GM12801 (cell line): Measurements from ENCODE around the gene ADGRL2.

ENCODE experiments used
- TF ChIP-seq, protein P1 (sequence below): IDR thresholded peaks from one replicate; pipeline ENCODE4 v1.5.1; 2011; ENCODE audit warnings: control low read depth; ENCODE audit not compliant: insufficient read length; ENCODE audit errors: extremely low read depth

ADGRL2 gene

DNA sequence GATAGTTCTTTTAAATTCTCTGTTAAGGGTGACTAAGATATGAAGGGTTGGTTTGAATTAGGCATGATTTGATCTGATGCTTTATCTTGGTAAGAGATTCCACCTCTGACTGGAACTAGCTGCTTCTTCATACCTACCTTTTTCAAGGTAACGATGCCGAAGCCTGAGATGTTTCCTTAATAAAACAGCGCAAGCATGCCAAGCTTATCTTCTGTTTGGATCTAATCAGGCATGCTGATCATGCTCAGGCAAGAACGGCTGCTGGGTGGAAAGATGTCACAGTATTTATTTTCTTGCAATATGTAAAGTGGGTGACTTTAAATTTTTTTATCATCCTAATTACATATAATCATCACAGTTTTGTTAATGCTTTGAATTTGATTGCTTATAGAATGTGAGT is 148.7 kb downstream of the ADGRL2 start:
- TF ChIP-seq, protein P1, sequence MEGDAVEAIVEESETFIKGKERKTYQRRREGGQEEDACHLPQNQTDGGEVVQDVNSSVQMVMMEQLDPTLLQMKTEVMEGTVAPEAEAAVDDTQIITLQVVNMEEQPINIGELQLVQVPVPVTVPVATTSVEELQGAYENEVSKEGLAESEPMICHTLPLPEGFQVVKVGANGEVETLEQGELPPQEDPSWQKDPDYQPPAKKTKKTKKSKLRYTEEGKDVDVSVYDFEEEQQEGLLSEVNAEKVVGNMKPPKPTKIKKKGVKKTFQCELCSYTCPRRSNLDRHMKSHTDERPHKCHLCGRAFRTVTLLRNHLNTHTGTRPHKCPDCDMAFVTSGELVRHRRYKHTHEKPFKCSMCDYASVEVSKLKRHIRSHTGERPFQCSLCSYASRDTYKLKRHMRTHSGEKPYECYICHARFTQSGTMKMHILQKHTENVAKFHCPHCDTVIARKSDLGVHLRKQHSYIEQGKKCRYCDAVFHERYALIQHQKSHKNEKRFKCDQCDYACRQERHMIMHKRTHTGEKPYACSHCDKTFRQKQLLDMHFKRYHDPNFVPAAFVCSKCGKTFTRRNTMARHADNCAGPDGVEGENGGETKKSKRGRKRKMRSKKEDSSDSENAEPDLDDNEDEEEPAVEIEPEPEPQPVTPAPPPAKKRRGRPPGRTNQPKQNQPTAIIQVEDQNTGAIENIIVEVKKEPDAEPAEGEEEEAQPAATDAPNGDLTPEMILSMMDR = no peak

DNA sequence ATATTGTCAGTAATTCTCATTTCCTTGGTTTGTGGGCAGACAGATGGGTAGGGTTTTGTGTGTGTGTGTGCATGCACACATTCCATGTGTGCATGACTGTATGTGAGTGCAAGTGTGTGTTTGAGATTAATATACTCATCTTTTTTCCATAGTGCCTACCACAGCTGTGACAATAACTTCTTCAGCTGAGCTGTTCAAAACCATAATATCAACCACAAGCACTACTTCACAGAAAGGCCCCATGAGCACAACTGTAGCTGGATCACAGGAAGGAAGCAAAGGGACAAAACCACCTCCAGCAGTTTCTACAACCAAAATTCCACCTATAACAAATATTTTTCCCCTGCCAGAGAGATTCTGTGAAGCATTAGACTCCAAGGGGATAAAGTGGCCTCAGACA is 149.3 kb downstream of the ADGRL2 start:
- TF ChIP-seq, protein P1 = no peak

DNA sequence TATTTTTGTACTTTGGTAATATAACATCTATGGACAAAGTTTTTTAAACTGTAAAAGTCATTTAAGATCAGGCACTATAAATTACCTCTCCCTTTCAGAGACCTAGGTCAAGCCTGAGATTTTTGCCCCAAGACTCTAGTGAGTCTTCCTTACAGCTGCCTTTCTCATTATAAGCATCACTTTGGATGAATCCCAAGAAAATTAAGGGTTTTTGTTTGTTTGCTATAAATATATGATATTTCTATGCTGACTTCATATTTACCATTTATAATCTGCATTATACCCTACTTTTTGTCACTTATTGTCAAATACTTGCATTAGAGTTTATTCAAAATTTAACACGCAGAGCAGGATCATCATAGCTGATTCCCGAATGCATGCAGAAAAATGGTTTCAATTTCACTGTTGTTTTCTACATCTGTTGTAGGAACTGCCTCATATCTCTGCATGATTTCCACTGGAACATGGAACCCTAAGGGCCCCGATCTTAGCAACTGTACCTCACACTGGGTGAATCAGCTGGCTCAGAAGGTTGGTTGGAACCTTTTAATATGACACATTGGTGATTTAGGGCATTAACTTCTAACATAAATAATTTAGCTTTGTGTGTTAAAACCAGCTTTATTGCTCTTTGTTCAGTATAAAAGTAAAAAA is 150.0 kb downstream of the ADGRL2 start:
- TF ChIP-seq, protein P1 = no peak

DNA sequence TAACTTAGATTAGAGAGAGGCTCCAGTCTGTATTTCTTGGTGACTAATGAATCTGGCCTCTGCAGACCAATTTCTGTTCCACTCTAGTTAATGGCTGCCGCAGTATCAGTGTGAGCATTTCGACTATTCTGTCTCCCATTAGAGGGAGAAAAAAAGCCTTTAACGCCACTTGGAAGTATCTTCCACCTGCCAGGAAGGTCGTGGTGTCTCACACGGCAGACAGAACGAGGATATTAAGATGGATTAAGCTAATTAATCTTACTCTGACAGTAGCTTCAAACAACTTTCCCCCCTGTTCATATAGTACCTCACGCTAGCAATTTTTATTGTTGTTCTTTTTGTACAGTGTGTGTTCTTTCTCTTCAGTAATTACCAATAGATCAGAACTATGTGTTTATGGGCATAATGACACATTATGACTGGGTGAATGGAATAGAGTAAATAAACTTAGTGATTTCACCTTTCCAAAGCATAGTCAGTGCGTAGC is 153.8 kb downstream of the ADGRL2 start:
- TF ChIP-seq, protein P1 = no peak

DNA sequence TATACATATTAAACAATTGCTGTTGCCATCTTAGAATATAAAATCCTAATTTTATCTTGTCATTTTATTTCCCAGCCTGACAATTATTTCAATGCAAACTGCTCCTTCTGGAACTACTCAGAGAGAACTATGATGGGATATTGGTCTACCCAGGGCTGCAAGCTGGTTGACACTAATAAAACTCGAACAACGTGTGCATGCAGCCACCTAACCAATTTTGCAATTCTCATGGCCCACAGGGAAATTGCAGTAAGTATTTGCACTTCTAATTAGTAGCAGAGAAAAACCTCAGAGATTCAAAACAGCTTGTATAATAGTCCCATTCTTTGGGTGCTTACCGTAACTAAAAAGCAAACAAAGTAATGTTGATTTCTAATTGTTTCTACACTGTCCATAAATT is 167.2 kb downstream of the ADGRL2 start:
- TF ChIP-seq, protein P1 = no peak

DNA sequence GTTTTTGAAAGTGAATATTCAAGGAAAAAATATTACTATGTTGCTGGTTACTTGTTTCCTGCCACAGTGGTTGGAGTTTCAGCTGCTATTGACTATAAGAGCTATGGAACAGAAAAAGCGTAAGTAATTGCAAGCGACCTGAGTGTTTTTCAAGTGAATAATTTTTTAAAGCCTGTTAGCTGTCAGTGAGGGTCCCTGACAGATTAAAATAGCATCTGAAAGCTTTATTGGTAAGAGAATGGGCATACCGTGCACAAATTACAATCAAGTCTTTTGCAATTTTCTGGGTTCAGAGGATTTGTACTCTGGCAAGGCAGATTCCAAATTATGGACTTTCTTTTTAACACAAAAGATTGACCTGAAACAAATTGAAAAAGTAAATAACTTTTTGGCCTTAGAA is 169.7 kb downstream of the ADGRL2 start:
- TF ChIP-seq, protein P1 = no peak

DNA sequence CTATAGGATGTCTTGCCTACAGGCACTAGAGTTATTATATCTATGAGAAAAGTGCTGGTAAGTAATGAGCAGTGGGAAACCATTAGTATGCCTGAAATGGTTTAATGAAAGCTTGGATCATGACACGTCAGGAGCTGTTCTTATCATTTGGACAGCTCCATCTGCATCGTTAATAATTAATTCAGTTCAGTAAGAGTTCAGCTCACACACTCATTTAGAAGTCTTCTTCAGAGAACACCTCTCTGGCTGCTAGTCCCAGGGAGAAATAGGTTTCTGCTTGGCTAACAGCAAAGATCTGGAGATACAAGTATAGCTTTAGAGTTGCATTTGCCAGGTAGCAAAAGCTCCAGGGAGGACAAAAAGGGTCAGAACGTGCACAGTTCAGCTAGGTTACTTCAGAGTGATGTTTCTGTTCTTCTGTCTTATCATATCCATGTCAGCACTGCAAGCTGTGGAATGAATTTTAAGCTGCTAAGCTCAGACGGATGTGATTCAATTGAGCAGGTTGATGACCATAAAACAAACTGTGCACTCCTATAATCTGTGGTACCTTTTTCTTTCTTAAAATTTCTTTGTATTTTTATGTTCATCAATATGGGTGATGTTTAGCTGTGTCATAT is 173.6 kb downstream of the ADGRL2 start:
- TF ChIP-seq, protein P1 = no peak
